HG02642 (cell line): Measurements from ENCODE around the gene ENPP5.

ENCODE experiments used
- ATAC-seq: cut with Tn5 transposase; IDR thresholded peaks from one replicate; pipeline ENCODE4 v1.9.1; 2021; ENCODE audit warnings: mild to moderate bottlenecking; ENCODE audit not compliant: unreplicated experiment, poor library complexity

Gene ENPP5

GRCh38 chr6:46116289-46116688, 54.5 kb downstream of the ENPP5 start:
- no peak for ATAC-seq

GRCh38 chr6:46115634-46116033, 55.1 kb downstream of the ENPP5 start:
- ATAC-seq: no peak

- no peak for ATAC-seq
These were observed 57.4 kb downstream of the ENPP5 start for GRCh38 chr6:46113370-46113769.
